Measurements from ENCODE around the gene OR14I1.
"Not testable (repeated sequence)": the region's sequence is repeated elsewhere in the genome, so short reads cannot be mapped to it uniquely, and the experiment has no call there.

OR14I1 gene

GRCh38 chr1:248691567-248692155 is 10.9 kb downstream of the OR14I1 start:
- DNase-seq (ENCODE audit: low read depth, low spot score), result no peak
- no peak overlapping the region for H3K4me3 ChIP-seq (ENCODE audit: low read length)

- H3K4me3 ChIP-seq (ENCODE audit: low read length), result no peak overlapping the region
- DNase-seq (ENCODE audit: low read depth, low spot score), result no peak
Observed at GRCh38 chr1:248688527-248689298, 13.9 kb downstream of the OR14I1 start.

GRCh38 chr1:248686815-248687214 is 15.8 kb downstream of the OR14I1 start:
- no peak for DNase-seq (ENCODE audit: low read depth, low spot score)

GRCh38 chr1:248681651-248682050 is 20.9 kb downstream of the OR14I1 start:
- no peak overlapping the region for H3K4me3 ChIP-seq (ENCODE audit: low read length)
- no peak for DNase-seq (ENCODE audit: low read depth, low spot score)

More at GRCh38 chr1:248686815-248687214, 15.8 kb downstream of the OR14I1 start:
- H3K4me3 ChIP-seq (ENCODE audit: low read length), result no peak overlapping the region

- no peak for DNase-seq (ENCODE audit: low read depth, low spot score)
- H3K4me3 ChIP-seq (ENCODE audit: low read length), result no peak overlapping the region
Observed at GRCh38 chr1:248670003-248670402, 32.6 kb downstream of the OR14I1 start.

- not testable (repeated sequence) for H3K4me3 ChIP-seq (ENCODE audit: low read length); DNase-seq (ENCODE audit: low read depth, low spot score)
Observed at GRCh38 chr1:248663453-248664328, 38.9 kb downstream of the OR14I1 start.

GRCh38 chr1:248656797-248657196 is 45.8 kb downstream of the OR14I1 start:
- DNase-seq (ENCODE audit: low read depth, low spot score); H3K4me3 ChIP-seq (ENCODE audit: low read length): not testable (repeated sequence)

GRCh38 chr1:248655354-248655753 is 47.2 kb downstream of the OR14I1 start, which contains the start of gene OR2T27:
OR2T27 (minus strand) TSS chr1:248655528; CDS start chr1:248650884, 4,644 bp downstream.
- DNase-seq (ENCODE audit: low read depth, low spot score); H3K4me3 ChIP-seq (ENCODE audit: low read length): not testable (repeated sequence)
